ENCODE data around the gene NETO1.

The NETO1 gene

DNA sequence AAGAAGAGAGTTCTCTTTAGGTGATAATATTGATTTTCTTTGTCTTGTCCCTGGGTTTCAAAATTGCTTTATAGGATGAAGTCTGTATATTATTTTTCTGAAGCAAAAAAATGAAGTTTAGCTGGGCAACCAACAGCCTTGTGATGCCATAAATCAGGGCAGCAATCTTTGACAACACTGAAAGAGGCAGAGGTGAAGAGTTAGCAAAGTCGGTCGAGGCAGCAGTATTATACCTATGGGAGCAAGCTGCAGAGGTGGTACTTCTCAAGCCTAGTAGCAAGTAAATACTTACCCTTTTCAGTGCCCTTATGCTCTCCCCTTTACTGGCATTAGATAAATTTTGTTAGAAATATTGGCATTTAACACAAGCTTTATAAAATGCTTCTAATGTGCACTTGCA is 92.9 kb downstream of the NETO1 start:
- POLR2A ChIA-PET, result no interaction called here
- CTCF ChIA-PET, result no interaction called here
- no peaks in the 10 kb centered on the region for H3K9me3 ChIP-seq (ENCODE audit: control extremely low read depth in 1 of 5, control insufficient read depth in 4 of 5, insufficient read depth in 2 of 5, low read depth in 1 of 5, low read length in 4 of 5)
- H3K4me1 ChIP-seq (ENCODE audit: control extremely low read depth in 1 of 4, control insufficient read depth in 4 of 4, insufficient read depth in 4 of 4, low read length in 3 of 4), result no peaks in the 10 kb centered on the region
- H3K27ac ChIP-seq (ENCODE audit: insufficient read depth in 1 of 2, low read depth in 1 of 2, low read length in 2 of 2, poor library complexity in 1 of 2, severe bottlenecking in 2 of 2), result no peak overlapping the region
- DNase-seq, result no peak
- H3K36me3 ChIP-seq (ENCODE audit: control insufficient read depth in 4 of 4, insufficient read depth in 4 of 4, low read length in 3 of 4), result no peaks in the 10 kb centered on the region
- peaks cover 0 to 5% (median 0%) of the 10 kb centered on the region in 5 experiments for H3K27me3 ChIP-seq (replicated peaks in 2 of 5; ENCODE audit: control insufficient read depth in 4 of 5, insufficient read depth in 5 of 5, low read length in 4 of 5)
- no CpG with 5 or more reads among the region's 2 CpGs for WGBS (ENCODE audit: insufficient coverage)
- no peak overlapping the region for H3K4me3 ChIP-seq (ENCODE audit: control insufficient read depth in 1 of 7, extremely low read depth in 1 of 7, insufficient read depth in 4 of 7, low read depth in 2 of 7, low read length in 6 of 7)

DNA sequence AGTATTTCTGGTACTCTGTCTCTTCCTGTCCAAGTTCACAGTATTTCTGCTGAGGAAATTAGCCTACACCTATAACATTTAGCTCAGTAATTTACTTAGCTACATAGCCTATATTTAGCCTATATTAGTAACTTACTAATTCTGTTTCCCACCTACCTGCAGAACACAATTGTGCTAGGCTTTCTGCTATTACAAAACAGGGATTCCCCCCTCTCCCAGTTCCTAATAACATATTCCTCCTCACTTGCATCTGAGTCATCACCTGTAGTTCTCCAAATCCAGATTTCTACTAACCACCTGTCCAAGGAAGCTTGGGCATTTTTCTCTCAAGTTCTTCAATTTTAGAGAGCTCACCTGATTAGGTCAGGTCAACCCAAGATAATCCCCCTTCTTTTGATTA is 94.9 kb downstream of the NETO1 start:
- Histone ChIP-seq H3K27ac (ENCODE audit: insufficient read depth in 1 of 2, low read depth in 1 of 2, low read length in 2 of 2, poor library complexity in 1 of 2, severe bottlenecking in 2 of 2) (no peak overlapping the region), H3K4me1 (ENCODE audit: control extremely low read depth in 1 of 4, control insufficient read depth in 4 of 4, insufficient read depth in 4 of 4, low read length in 3 of 4) (no peaks in the 10 kb centered on the region), H3K9me3 (ENCODE audit: control extremely low read depth in 1 of 5, control insufficient read depth in 4 of 5, insufficient read depth in 2 of 5, low read depth in 1 of 5, low read length in 4 of 5) (no peaks in the 10 kb centered on the region), H3K4me3 (ENCODE audit: control insufficient read depth in 1 of 7, extremely low read depth in 1 of 7, insufficient read depth in 4 of 7, low read depth in 2 of 7, low read length in 6 of 7) (no peak overlapping the region), H3K27me3 (replicated peaks in 2 of 5; ENCODE audit: control insufficient read depth in 4 of 5, insufficient read depth in 5 of 5, low read length in 4 of 5) (peaks cover 0 to 5% (median 0%) of the 10 kb centered on the region in 5 experiments), H3K36me3 (ENCODE audit: control insufficient read depth in 4 of 4, insufficient read depth in 4 of 4, low read length in 3 of 4) (no peaks in the 10 kb centered on the region)
- CTCF ChIA-PET, result interaction anchor here (0.9 to 1.1 kb wide), 2 partner anchors 9 to 10 kb away, joined by 3 to 4 read pairs; no protein-coding TSS in a partner anchor
- DNase-seq, result no peak
- POLR2A ChIA-PET, result no interaction called here

DNA sequence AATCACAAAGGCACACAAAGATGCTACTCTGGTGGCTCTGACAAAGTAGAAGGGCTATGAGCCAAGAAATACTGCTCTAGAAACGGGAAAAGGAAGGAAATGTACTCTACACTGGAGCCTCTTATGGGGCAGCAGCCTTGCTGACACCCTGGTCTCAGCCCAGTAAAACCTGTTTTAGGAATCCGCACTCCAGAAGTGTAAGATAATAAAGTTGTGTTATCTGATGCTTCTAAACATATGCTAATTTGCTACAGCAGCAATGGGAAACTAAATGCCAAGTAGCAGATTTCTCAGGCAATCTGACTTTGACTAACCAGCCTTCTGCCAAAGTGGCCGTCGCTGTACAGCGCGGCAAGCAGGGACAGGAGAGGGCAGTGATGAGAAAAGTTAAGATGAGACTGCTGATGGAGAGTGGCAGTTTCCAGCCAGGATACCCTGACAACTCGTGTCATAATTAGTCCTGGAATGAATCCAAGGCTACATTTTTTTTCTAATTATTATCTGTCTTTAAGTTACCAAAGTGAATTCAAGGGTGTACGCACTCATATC is 99.0 kb downstream of the NETO1 start:
- ChIA-PET CTCF (no interaction called here), POLR2A (no interaction called here)
- 86% methylated on average over 7 of the region's 8 CpGs for WGBS (ENCODE audit: insufficient coverage)
- Histone ChIP-seq H3K4me3 (ENCODE audit: control insufficient read depth in 1 of 7, extremely low read depth in 1 of 7, insufficient read depth in 4 of 7, low read depth in 2 of 7, low read length in 6 of 7) (no peak overlapping the region), H3K9me3 (ENCODE audit: control extremely low read depth in 1 of 5, control insufficient read depth in 4 of 5, insufficient read depth in 2 of 5, low read depth in 1 of 5, low read length in 4 of 5) (no peaks in the 10 kb centered on the region), H3K27me3 (replicated peaks in 2 of 5; ENCODE audit: control insufficient read depth in 4 of 5, insufficient read depth in 5 of 5, low read length in 4 of 5) (peaks cover 0 to 5% (median 0%) of the 10 kb centered on the region in 5 experiments), H3K4me1 (ENCODE audit: control extremely low read depth in 1 of 4, control insufficient read depth in 4 of 4, insufficient read depth in 4 of 4, low read length in 3 of 4) (no peaks in the 10 kb centered on the region), H3K27ac (ENCODE audit: insufficient read depth in 1 of 2, low read depth in 1 of 2, low read length in 2 of 2, poor library complexity in 1 of 2, severe bottlenecking in 2 of 2) (no peak overlapping the region), H3K36me3 (ENCODE audit: control insufficient read depth in 4 of 4, insufficient read depth in 4 of 4, low read length in 3 of 4) (no peaks in the 10 kb centered on the region)
- no peak for DNase-seq

DNA sequence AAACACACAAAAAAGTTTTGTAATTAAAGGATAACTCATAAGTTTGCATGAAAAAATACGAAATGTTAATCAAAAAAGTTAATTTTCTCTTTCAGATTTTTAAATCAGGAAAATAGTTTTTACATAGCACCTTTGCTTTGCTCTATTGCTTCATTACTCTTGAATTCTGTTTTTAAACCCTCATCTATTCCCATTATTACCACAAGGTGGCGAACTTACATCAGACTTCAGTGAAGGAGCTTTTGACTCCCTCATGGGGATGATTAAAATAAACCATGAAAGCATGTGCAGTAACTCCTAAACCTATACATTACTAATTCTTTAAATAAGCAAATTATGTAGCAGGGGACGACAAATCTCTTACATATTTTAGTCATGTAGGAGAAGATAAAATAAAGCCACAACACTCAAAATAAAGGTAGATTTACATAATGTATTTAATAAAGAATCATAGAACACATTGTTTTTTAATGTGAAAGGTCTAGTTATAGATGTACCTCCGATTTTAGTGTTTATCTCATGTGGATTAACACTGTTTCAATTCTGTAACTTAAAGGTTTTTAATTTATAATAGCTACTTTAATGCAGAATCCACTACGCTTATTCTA is 105.2 kb downstream of the NETO1 start:
- CTCF ChIA-PET, result interaction anchor here (0.6 to 2.0 kb wide), 10 partner anchors 9 to 1572 kb away, joined by 3 to 11 read pairs (median 4); no protein-coding TSS in a partner anchor
- peak; percentile 34 to 73 (median 66) for DNase-seq
- WGBS (ENCODE audit: insufficient coverage), result no CpG with 5 or more reads among the region's 5 CpGs

DNA sequence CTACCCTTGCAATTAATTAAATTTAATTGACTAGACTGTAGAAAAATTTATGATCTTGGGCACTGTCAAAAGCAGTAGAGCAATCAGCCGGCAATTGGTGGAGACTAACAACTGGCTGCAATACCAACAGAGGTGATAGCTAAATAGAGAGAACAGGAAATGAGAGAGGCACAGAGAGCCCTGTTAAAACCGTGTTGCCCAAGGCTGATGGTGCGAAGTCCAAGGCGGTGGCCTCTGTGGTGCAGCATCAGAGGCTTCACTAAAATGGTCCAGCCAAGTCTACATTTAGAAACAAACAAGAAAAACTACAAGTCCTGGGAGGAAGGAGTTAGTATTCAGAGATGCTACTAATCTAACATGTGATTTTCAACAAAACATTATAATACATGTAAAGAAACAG is 115.6 kb downstream of the NETO1 start:
- no peak overlapping the region for H3K27ac ChIP-seq (ENCODE audit: insufficient read depth in 1 of 2, low read depth in 1 of 2, low read length in 2 of 2, poor library complexity in 1 of 2, severe bottlenecking in 2 of 2)
- WGBS (ENCODE audit: insufficient coverage), result 66% methylated on average over 2 of the region's 4 CpGs
- no peak for DNase-seq
- no peaks in the 10 kb centered on the region for H3K9me3 ChIP-seq (ENCODE audit: control extremely low read depth in 1 of 5, control insufficient read depth in 4 of 5, insufficient read depth in 2 of 5, low read depth in 1 of 5, low read length in 4 of 5)
- ChIA-PET CTCF (no interaction called here), POLR2A (no interaction called here)
- H3K27me3 ChIP-seq (replicated peaks in 2 of 5; ENCODE audit: control insufficient read depth in 4 of 5, insufficient read depth in 5 of 5, low read length in 4 of 5), result peaks cover 0 to 10% (median 3%) of the 10 kb centered on the region in 5 experiments
- H3K36me3 ChIP-seq (ENCODE audit: control insufficient read depth in 4 of 4, insufficient read depth in 4 of 4, low read length in 3 of 4), result no peaks in the 10 kb centered on the region
- no peaks in the 10 kb centered on the region for H3K4me1 ChIP-seq (ENCODE audit: control extremely low read depth in 1 of 4, control insufficient read depth in 4 of 4, insufficient read depth in 4 of 4, low read length in 3 of 4)
- no peak overlapping the region for H3K4me3 ChIP-seq (ENCODE audit: control insufficient read depth in 1 of 7, extremely low read depth in 1 of 7, insufficient read depth in 4 of 7, low read depth in 2 of 7, low read length in 6 of 7)

More for the DNA sequence above, 105.2 kb downstream of the NETO1 start:
- Histone ChIP-seq H3K27ac (ENCODE audit: insufficient read depth in 1 of 2, low read depth in 1 of 2, low read length in 2 of 2, poor library complexity in 1 of 2, severe bottlenecking in 2 of 2) (no peak overlapping the region), H3K4me1 (ENCODE audit: control extremely low read depth in 1 of 4, control insufficient read depth in 4 of 4, insufficient read depth in 4 of 4, low read length in 3 of 4) (no peaks in the 10 kb centered on the region), H3K9me3 (ENCODE audit: control extremely low read depth in 1 of 5, control insufficient read depth in 4 of 5, insufficient read depth in 2 of 5, low read depth in 1 of 5, low read length in 4 of 5) (no peaks in the 10 kb centered on the region), H3K4me3 (ENCODE audit: control insufficient read depth in 1 of 7, extremely low read depth in 1 of 7, insufficient read depth in 4 of 7, low read depth in 2 of 7, low read length in 6 of 7) (no peak overlapping the region), H3K27me3 (replicated peaks in 2 of 5; ENCODE audit: control insufficient read depth in 4 of 5, insufficient read depth in 5 of 5, low read length in 4 of 5) (peaks cover 0 to 2% (median 0%) of the 10 kb centered on the region in 5 experiments), H3K36me3 (ENCODE audit: control insufficient read depth in 4 of 4, insufficient read depth in 4 of 4, low read length in 3 of 4) (no peaks in the 10 kb centered on the region)
- POLR2A ChIA-PET, result no interaction called here

DNA sequence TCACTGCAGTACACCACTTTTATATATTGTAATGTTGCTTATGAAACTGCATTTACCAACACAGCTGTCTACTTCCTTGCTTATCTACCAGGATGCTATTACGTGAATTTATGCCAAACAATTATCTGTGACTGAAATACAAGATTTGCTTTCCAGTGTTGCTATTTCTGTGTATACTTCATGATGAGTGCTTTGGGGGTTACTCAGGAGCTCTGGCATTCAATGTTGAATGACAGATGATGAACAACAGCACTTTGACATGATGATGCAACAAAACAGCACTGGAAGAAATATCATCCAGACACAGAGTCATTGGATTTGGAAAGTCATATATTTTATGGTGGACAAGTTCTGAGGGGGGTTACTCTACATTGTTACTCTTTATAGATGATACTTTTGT is 125.8 kb downstream of the NETO1 start:
- Histone ChIP-seq H3K4me1 (ENCODE audit: control extremely low read depth in 1 of 4, control insufficient read depth in 4 of 4, insufficient read depth in 4 of 4, low read length in 3 of 4) (no peaks in the 10 kb centered on the region), H3K36me3 (ENCODE audit: control insufficient read depth in 4 of 4, insufficient read depth in 4 of 4, low read length in 3 of 4) (no peaks in the 10 kb centered on the region), H3K27ac (ENCODE audit: insufficient read depth in 1 of 2, low read depth in 1 of 2, low read length in 2 of 2, poor library complexity in 1 of 2, severe bottlenecking in 2 of 2) (no peak overlapping the region), H3K27me3 (replicated peaks in 2 of 5; ENCODE audit: control insufficient read depth in 4 of 5, insufficient read depth in 5 of 5, low read length in 4 of 5) (no peaks in the 10 kb centered on the region), H3K9me3 (ENCODE audit: control extremely low read depth in 1 of 5, control insufficient read depth in 4 of 5, insufficient read depth in 2 of 5, low read depth in 1 of 5, low read length in 4 of 5) (no peaks in the 10 kb centered on the region), H3K4me3 (ENCODE audit: control insufficient read depth in 1 of 7, extremely low read depth in 1 of 7, insufficient read depth in 4 of 7, low read depth in 2 of 7, low read length in 6 of 7) (no peak overlapping the region)
- WGBS (ENCODE audit: insufficient coverage), result no CpG with 5 or more reads among the region's 1 CpG
- CTCF ChIA-PET, result no interaction called here
- POLR2A ChIA-PET, result no interaction called here
- no peak for DNase-seq

DNA sequence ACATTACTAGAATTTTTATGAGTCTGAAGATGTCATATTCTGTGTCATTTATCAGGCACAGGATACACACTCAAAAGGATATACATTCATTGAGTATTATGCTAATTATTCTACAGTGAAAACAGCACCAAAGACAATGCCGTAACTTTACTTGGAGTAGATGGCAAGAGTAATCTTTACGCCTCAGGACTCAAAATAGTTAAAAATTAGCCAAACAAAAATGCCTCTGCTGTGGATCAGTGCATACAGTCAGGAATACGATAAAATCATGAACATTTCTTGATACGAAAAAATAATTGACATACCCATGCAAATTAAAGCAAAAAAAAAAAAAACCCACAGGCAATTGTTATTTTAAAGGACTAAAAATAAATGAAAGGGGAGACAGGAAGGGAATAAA is 129.7 kb downstream of the NETO1 start:
- H3K9me3 ChIP-seq (ENCODE audit: control extremely low read depth in 1 of 5, control insufficient read depth in 4 of 5, insufficient read depth in 2 of 5, low read depth in 1 of 5, low read length in 4 of 5), result no peaks in the 10 kb centered on the region
- CTCF ChIA-PET, result no interaction called here
- POLR2A ChIA-PET, result no interaction called here
- H3K4me3 ChIP-seq (ENCODE audit: control insufficient read depth in 1 of 7, extremely low read depth in 1 of 7, insufficient read depth in 4 of 7, low read depth in 2 of 7, low read length in 6 of 7), result no peak overlapping the region
- no peaks in the 10 kb centered on the region for H3K27me3 ChIP-seq (replicated peaks in 2 of 5; ENCODE audit: control insufficient read depth in 4 of 5, insufficient read depth in 5 of 5, low read length in 4 of 5)
- no peak overlapping the region for H3K27ac ChIP-seq (ENCODE audit: insufficient read depth in 1 of 2, low read depth in 1 of 2, low read length in 2 of 2, poor library complexity in 1 of 2, severe bottlenecking in 2 of 2)
- WGBS (ENCODE audit: insufficient coverage), result 100% methylated on average over 1 of the region's 4 CpGs
- no peaks in the 10 kb centered on the region for H3K36me3 ChIP-seq (ENCODE audit: control insufficient read depth in 4 of 4, insufficient read depth in 4 of 4, low read length in 3 of 4)
- H3K4me1 ChIP-seq (ENCODE audit: control extremely low read depth in 1 of 4, control insufficient read depth in 4 of 4, insufficient read depth in 4 of 4, low read length in 3 of 4), result no peaks in the 10 kb centered on the region
- DNase-seq, result no peak
